ENCODE data around the gene IPP. TPM values are rescaled to one million over a fixed set of nuclear protein-coding genes. Genes with fewer than 3 reads are reported as not detected.

The IPP gene
- total RNA-seq, 1 donor from 2014 or later: 13.9 TPM

DNA sequence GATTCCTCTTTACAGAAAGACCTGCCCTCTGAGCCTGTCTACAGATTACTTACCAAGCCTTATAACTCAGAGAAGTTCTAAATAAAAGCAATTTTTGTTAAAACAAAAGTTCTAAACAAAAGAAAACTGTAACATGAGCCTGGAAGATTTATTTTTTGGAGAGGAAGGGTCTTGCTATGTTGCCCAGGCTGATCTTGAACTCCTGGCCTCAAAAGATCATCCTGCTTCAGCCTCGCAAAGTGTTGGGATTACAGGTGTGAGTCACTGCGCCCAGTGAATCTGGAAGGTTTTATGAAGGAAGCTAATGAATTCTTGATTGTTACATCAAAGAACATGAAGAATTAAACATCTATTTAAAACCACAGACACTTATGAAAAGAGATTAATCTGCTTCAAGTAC is 91.2 kb downstream of the IPP start:
- DNase-seq (no peak), ATAC-seq (ENCODE audit: poor library complexity) (no peak)

DNA sequence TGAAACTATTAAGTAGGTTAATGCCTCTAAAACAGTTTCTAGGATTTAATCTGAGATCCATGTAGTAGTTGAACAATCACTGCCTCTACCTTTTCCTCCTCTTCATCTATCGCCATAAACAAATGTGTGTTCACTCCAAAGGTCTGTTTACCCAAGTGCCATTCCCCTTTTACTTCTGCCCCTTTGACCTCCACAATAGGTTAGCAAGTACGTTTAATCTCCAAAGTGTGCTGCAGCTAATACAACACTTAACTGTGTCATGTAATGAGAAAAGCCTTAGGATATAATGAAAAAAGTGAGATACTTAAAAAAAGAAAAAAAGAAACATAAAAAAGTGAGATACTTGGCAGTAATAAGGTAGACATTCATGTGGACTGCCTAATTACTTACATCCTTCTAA is 92.3 kb downstream of the IPP start:
- ATAC-seq (ENCODE audit: poor library complexity) (no peak), DNase-seq (no peak)
- intact Hi-C loops (cut with DNase I): no loop called here

More for the DNA sequence above, 91.2 kb downstream of the IPP start:
- intact Hi-C loops (cut with DNase I): no loop called here

GRCh38 chr1:45656573-45657226 is 93.8 kb downstream of the IPP start:
- DNase-seq (no peak), ATAC-seq (ENCODE audit: poor library complexity) (no peak)
- intact Hi-C loops (cut with DNase I): no loop called here

DNA sequence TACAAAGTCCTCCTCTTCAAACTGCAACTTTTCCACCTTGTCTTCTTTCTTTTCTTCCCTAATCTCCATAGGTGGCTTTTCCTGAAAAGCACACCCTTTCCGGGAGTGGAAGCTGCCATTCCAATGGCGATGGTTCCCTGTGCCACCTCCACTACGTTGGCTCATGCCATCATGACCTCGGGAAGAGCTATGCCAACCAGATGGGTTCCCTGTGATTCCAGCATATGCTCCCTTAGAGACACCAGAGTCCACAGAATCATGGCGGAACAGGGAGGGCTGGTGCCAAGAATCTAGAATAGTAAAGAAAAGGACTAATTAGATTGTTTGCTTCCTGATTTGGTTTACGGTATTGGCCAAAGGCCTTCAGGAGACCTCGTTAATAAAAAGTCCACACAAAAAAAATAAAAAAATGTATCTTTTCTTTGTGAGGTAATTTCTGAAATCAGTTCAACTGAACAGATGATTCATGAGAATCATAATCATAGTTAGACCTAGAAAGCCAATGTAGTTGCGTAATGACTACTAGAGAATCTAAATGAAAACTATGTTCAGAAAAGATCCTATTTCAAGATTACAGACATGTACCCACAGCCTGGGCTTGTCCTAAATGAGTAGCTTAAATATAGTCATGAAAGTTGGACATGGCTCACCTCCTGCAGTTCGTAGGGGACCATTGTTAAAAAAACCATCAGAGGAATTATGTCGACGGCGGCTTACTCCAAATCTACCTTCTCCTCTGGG is 95.7 kb downstream of the IPP start:
- intact Hi-C loops (cut with DNase I): no loop called here
- ATAC-seq (ENCODE audit: poor library complexity): no peak

More for the DNA sequence above, 95.7 kb downstream of the IPP start:
- DNase-seq: no peak

Other genes with a start within 250 kb of the IPP start
- gene PRDX1, start 228.8 kb downstream of the IPP start, total RNA-seq: 319 TPM
- 43.3 TPM for gene AKR1A1, start 199.8 kb downstream of the IPP start, total RNA-seq
- 28.7 TPM for gene NASP, start 166.6 kb downstream of the IPP start, total RNA-seq
- 1.0 TPM for gene CCDC17, start 126.6 kb downstream of the IPP start, total RNA-seq
- 72.6 TPM for gene GPBP1L1, start 64.1 kb downstream of the IPP start, total RNA-seq
- 22.1 TPM for gene TMEM69, start 62.5 kb downstream of the IPP start, total RNA-seq
- gene MAST2, start 53.0 kb upstream of the IPP start, total RNA-seq: 97.0 TPM

All from Right ventricle myocardium superior (tissue), 1 donor.